HG03558 (cell line): Measurements from ENCODE around the gene STK11IP.

Source experiments
- ATAC-seq: cut with Tn5 transposase; IDR thresholded peaks from one replicate; pipeline ENCODE4 v1.9.1; 2021; ENCODE audit warnings: moderate number of reproducible peaks; ENCODE audit not compliant: unreplicated experiment; ENCODE audit errors: extremely low read depth

The STK11IP gene

DNA sequence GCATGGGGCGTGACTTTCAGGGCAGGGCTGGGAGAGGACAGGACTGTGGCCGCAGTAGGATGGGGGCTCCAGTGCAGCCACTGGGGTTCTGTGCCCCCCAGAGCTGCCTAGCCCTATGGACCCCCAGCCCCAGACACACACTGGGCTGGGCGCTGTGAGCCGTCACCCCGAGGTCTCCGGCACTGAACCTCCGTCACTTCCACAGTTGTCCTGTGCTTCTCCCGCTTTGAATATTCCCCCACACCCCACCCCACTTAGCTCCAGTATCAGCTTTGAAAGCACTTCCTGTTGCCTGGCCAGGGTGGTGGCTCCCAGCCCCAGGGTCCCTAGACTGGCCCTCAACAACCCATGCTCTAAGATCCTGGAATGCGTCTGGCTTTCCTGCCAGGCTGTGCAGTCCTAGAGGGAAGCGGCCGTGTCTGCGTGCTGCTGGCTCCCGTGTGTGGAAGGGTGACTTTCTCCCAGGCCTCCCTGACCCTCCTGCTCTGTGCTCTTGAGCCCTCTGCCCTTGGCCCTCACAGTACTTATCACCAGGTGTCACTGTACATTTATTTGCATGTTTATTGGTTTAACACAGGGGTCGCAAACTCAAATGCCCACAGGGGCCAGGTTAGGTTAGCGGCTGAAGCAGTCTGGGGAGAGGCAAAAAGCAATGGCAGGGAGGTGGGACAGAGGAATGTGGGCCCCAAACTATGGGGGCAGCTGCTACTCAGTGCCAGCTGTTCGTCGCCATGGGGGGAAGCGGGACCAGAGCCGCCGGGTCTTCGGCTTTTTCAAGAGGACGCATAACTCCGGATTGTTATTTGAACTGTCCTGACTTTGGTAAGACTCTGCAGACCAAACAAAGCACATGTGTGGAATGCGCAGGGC, 36.2 kb upstream of the STK11IP start:
- no peak for ATAC-seq

GRCh38 chr2:219562049-219563020, 35.3 kb upstream of the STK11IP start:
- ATAC-seq: no peak

DNA sequence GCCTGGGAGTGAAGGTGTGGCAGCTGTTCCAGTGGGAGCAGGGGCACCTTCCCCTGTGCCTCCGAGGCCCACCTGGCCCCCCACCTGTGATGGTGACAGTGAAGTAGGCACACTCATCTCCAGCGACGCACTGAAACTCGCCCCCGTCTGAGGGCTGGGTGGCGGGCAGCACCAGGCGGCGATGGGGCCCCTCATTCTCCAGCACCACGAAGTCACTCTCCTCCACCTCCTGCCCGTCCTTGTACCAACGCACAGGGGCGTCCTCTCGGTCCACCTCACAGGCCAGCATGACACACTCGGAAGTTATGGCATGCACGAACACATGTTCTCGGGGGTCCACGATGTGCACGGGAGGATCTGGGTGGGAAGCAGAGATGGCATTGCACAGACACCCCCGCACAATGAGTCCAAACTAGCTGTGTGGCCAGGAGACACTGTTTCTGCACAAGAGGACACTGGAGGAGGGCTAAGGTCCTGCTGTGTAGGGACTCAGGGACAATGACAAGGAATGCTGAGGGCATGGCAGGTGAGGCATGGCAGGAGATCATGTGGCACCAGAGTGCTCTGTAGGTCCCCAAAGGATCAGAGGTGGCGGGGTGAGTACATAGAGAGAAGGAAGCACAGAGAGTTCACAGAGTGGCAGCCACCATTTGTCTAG, 34.3 kb upstream of the STK11IP start:
- ATAC-seq: no peak

GRCh38 chr2:219565130-219566080, 32.3 kb upstream of the STK11IP start:
- ATAC-seq: no peak

DNA sequence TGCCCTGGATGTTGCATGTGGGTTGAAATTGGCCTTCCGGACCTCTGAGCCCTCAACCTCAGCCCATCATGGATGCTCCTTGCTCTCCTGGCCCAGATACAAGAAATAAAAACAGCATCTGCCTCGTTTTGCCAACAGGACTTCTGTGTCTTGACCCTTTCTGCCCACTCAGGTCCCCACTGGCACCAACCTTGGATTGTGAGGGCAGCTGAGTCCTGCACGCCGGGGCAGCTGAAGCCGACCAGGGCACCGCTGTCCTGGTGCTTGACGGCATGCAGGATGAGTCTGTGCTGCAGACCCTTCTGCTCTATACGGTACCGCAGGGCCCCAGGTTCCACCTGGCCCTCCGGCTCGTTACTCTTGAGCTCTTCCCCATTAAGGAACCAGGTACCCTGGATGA, 31.0 kb upstream of the STK11IP start:
- no peak for ATAC-seq

GRCh38 chr2:219567131-219567530, 30.5 kb upstream of the STK11IP start:
- no peak for ATAC-seq

GRCh38 chr2:219567791-219568361, 29.8 kb upstream of the STK11IP start:
- ATAC-seq: no peak

DNA sequence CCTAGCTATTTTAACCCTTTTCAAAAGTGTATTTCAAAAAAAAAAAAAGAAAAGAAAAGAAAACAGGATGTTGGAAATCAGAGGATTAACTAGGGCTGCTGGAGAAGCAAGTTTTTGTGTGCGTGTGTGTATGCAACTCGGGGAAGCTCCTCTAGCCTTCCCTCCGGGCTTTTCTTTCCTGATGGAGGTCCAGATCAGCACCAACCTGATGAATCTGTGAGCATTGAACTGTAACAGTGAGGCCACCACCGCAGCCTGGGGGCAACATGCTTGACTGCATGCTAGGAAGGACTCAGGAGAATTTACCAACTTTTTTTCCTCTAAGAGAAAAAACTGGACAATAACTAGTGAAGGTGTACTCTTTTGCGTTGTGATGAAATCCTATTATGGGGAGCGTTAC, 28.6 kb upstream of the STK11IP start:
- no peak for ATAC-seq

DNA sequence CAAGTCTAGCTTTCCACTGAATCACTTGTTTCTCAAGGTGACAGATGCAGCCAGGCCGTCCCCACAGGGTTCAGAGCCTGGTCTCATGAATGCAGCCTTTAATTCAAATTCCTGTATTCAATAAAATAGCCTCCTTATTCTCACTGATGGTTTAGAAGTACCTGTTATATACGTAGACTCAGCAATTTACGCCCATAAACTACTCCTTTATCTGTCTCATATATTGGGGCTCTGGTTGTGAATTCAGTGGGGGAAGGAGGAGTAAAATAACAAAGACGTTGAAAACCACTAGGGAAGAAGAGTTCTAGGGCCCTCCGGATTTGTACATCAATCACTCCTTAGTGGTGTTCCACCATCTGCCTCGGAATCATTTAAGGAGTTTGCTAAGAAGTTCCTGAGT, 28.0 kb upstream of the STK11IP start:
- ATAC-seq: no peak

DNA sequence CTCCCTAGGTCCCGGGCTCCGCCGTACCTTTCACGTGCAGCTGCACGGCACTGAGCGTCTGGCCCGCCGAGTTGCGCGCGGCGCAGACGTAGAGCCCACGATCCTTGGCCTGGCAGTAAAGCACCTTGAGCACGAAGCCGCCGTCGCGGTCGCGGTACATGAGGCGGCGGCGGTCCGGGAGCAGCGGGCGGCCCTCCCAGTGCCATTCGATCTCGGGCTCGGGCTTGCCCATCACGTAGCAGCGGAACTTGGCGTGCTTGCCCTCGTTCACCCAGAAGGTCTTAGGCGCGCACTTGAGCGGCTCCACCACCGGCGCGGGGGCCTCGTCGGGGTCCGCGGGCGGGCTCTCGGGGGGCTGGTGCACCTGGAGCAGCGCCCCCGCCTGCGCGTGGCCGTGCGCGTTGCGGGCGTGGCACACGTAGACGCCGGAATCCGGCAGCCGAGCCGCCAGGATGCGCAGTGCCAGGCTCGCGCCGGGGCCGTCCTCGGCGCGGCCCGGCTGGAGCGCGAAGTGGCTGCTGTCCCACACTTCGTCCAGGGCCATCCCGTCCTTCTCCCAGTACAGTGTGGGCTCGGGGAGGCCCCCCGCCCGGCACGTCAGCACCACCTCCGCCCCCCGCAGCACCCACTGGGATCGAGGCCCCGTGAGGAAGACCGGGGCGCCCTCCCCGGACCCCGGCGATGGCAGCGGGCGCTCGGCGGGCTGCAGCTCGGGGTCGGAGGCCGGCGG, 27.3 kb upstream of the STK11IP start:
- ATAC-seq: no peak

DNA sequence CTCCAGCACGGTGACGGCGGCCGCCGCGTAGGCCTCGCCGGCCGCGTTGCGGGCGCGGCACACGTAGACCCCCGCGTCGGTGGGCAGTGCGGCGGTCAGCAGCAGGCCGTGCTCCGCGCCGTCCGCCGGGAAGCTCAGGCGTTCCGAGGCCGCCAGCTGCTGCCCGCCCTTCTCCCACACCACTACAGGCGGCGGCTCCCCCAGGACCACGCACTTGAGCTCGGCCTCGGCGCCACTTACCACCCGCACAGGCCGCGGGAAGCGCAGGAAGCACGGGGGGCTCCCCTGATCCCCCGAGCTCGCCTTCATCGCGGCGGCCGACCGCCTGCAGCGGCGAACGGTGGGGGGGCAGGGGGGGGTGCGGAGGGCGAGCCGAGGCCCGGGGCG, 26.7 kb upstream of the STK11IP start:
- ATAC-seq: no peak

- ATAC-seq: no peak
Measured at GRCh38 chr2:219571311-219572236, 26.1 kb upstream of the STK11IP start, which contains the start of gene OBSL1. OBSL1 (minus strand) TSS chr2:219571539; CDS start chr2:219571232, 307 bp downstream.

DNA sequence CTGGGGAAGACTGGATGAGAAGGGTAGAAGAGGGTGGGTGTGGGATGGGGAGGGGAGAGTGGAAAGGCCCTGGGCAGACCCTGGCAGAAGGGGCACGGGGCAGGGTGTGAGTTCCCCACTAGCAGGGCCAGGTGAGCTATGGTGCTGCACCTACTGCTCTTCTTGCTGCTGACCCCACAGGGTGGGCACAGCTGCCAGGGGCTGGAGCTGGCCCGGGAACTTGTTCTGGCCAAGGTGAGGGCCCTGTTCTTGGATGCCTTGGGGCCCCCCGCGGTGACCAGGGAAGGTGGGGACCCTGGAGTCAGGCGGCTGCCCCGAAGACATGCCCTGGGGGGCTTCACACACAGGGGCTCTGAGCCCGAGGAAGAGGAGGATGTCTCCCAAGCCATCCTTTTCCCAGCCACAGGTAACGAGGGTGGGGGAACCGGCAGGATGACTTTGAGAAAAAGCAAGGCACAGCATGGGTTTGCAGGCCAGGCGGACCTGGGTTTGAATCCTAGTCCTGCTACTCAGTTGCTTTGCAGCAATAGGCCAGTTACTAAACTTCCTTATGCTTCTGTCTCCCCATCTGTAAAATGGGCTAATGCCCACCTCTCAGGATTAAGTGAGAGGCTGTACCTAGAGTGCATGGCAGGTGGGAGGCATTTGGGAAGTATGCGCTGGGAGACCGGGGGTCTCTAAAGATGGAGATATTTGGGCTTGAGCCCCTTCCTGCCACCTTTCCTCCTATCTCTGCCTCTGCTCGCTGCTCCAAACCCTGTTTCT, 25.2 kb upstream of the STK11IP start, which contains the start of gene INHA:
TSS of gene INHA (plus strand) at position 74 of the 765 bp plus-strand sequence. CDS start at position 139, 65 bp downstream.
- no peak for ATAC-seq

GRCh38 chr2:219573166-219573565, 24.5 kb upstream of the STK11IP start:
- no peak for ATAC-seq

DNA sequence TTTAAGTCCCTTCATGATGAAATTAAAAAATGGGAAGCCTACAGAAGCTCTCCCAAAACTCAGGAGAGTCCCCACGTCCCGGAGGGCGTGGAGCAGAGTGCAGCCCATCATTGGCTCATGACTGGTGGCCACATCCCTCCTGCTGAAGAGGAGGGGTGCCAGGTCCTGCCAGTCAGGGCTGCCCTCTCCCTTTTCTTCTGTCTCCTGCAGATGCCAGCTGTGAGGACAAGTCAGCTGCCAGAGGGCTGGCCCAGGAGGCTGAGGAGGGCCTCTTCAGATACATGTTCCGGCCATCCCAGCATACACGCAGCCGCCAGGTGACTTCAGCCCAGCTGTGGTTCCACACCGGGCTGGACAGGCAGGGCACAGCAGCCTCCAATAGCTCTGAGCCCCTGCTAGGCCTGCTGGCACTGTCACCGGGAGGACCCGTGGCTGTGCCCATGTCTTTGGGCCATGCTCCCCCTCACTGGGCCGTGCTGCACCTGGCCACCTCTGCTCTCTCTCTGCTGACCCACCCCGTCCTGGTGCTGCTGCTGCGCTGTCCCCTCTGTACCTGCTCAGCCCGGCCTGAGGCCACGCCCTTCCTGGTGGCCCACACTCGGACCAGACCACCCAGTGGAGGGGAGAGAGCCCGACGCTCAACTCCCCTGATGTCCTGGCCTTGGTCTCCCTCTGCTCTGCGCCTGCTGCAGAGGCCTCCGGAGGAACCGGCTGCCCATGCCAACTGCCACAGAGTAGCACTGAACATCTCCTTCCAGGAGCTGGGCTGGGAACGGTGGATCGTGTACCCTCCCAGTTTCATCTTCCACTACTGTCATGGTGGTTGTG, 23.0 kb upstream of the STK11IP start:
- ATAC-seq: no peak
